K562 (cell line): Measurements from ENCODE around the gene ENTPD5. TPM values are rescaled to one million over a fixed set of nuclear protein-coding genes. Genes with fewer than 3 reads are reported as not detected.

Source experiments
- ATAC-seq: fragments of 200-7000 bp; cut with Tn5 transposase; 3 replicates; pipeline ENCODE4 v1.9.1; 2020; ENCODE audit warnings: moderate library complexity
- BruUV-seq: library from RNA; stranded (reverse); fragments of 400-500 nt; replicated peaks from 2 replicates; lab custom pipeline; 2021; lab: Mats Ljungman, UMichigan
- CTCF ChIA-PET: fragments of 300-600 bp; formaldehyde crosslinking; extraction: SDS; loops from one replicate; lab custom pipeline; 2021; ENCODE audit warnings: low intra/inter-chr PET ratio; lab: Yijun Ruan, JAX
- POLR2A ChIA-PET: fragments of 300-600, 350-650 bp; sonication (Branson Sonifier 250); formaldehyde crosslinking; extraction: SDS; loops from one replicate; lab custom pipeline; 2021; ENCODE audit warnings: antibody characterized with exemption, inconsistent platforms; lab: Yijun Ruan, JAX
- DNase-seq, 4 experiments: peaks; one replicate each; pipeline versions ENCODE4 v3.0.0 to v3.0.0-alpha.2; 2011 to 2018; ENCODE audit warnings: low spot score in 3 of 4, mixed read lengths in 3 of 4; ENCODE audit errors: extremely low read depth in 1 of 4
- FAIRE-seq: peaks from 2 replicates; lab custom pipeline; 2011; peaks lifted over from hg19 to GRCh38; lab: Jason Lieb, UNC
- H2AFZ ChIP-seq: 2 replicates; pipeline ENCODE4 v1.6.0; 2011; ENCODE audit warnings: low read depth, low read length, control low read depth, inconsistent platforms
- H3K27ac ChIP-seq: fragments of 200-600 bp; 3 replicates; pipeline ENCODE4 v1.8.0; 2011; ENCODE audit warnings: low read depth, mild to moderate bottlenecking, control low read depth, inconsistent platforms, low read length, moderate library complexity, mixed read lengths; ENCODE audit errors: extremely low read depth
- H3K27me3 ChIP-seq, 2 experiments: fragments of 300-600 bp in 1 of 2; 2 replicates in 1 of 2; 3 replicates in 1 of 2; pipeline versions ENCODE4 v1.6.0 to v1.8.0; 2011; ENCODE audit warnings: inconsistent platforms in 2 of 2, low read length in 2 of 2, mild to moderate bottlenecking in 1 of 2, mixed read lengths in 1 of 2, moderate library complexity in 1 of 2; ENCODE audit not compliant: control insufficient read depth in 2 of 2, insufficient read depth in 2 of 2
- H3K36me3 ChIP-seq: fragments of 300-600 bp; 3 replicates; pipeline ENCODE4 v1.8.0; 2011; ENCODE audit warnings: mild to moderate bottlenecking, low read length, inconsistent platforms; ENCODE audit not compliant: control insufficient read depth, insufficient read depth
- H3K4me1 ChIP-seq, 2 experiments: fragments of 200-600 bp in 1 of 2; replicated peaks in 1 of 2; 2 replicates in 1 of 2; 3 replicates in 1 of 2; pipeline versions ENCODE4 v1.5.1 to v1.8.0; 2011; ENCODE audit warnings: inconsistent platforms in 2 of 2, low read length in 2 of 2, mild to moderate bottlenecking in 1 of 2, mixed read lengths in 1 of 2, moderate library complexity in 1 of 2; ENCODE audit not compliant: control insufficient read depth in 2 of 2, insufficient read depth in 2 of 2
- H3K4me2 ChIP-seq: 2 replicates; pipeline ENCODE4 v1.6.1; 2011; ENCODE audit warnings: low read length, control low read depth, inconsistent platforms, mixed read lengths; ENCODE audit not compliant: insufficient read depth
- H3K4me3 ChIP-seq: fragments of 200-600 bp; sonication (generic), shearing (Covaris generic); 2 replicates; pipeline ENCODE4 v1.5.1; 2016; ENCODE audit warnings: control low read depth, inconsistent platforms
- H3K79me2 ChIP-seq: fragments of 200-600 bp; 3 replicates; pipeline ENCODE4 v1.8.0; 2011; ENCODE audit warnings: low read length, inconsistent platforms; ENCODE audit not compliant: control insufficient read depth, insufficient read depth
- H3K9ac ChIP-seq, 2 experiments: 2 replicates each; pipeline versions ENCODE4 v1.6.0 to v1.6.1; 2011; ENCODE audit warnings: low read depth in 2 of 2, low read length in 2 of 2, control low read depth in 1 of 2, inconsistent platforms in 1 of 2, mild to moderate bottlenecking in 1 of 2, mixed read lengths in 1 of 2; ENCODE audit not compliant: insufficient read depth in 1 of 2
- H3K9me1 ChIP-seq: one replicate; pipeline ENCODE4 v1.6.0; 2011; ENCODE audit warnings: inconsistent platforms, mild to moderate bottlenecking, low read length, moderate library complexity; ENCODE audit not compliant: control insufficient read depth, insufficient read depth
- H3K9me3 ChIP-seq: replicated peaks from 2 replicates; pipeline ENCODE4 v1.5.1; 2011; ENCODE audit warnings: low read depth, low read length, inconsistent platforms; ENCODE audit not compliant: control insufficient read depth, insufficient read depth
- H4K20me1 ChIP-seq: replicated peaks from 2 replicates; pipeline ENCODE4 v1.6.1; 2011; ENCODE audit warnings: low read length, inconsistent platforms, mixed read lengths; ENCODE audit not compliant: control insufficient read depth, insufficient read depth
- ARHGAP35 ChIP-seq: fragments of 450-650 bp; IDR thresholded peaks from 2 replicates; pipeline ENCODE4 v1.6.1; 2018; ENCODE audit not compliant: partially characterized antibody
- CCAR2 ChIP-seq: fragments of 200-400 bp; formaldehyde crosslinking; IDR thresholded peaks from 2 replicates; pipeline ENCODE4 v1.6.1; 2017; ENCODE audit warnings: mild to moderate bottlenecking, low read depth, low read length
- GABPB1 ChIP-seq: sonication (generic); formaldehyde crosslinking; IDR thresholded peaks from 2 replicates; pipeline ENCODE4 v1.8.0; 2022; ENCODE audit warnings: mild to moderate bottlenecking, missing genetic modification reagents
- HOMEZ ChIP-seq: fragments of 250-450 bp; sonication (Bioruptor Pico); IDR thresholded peaks from 2 replicates; pipeline ENCODE4 v1.4.0; 2020; ENCODE audit warnings: mild to moderate bottlenecking, moderate library complexity
- MCM7 ChIP-seq, 2 experiments: fragments of 450-650 bp; IDR thresholded peaks; 2 replicates each; pipeline ENCODE4 v1.6.1; 2016 to 2018
- MTA1 ChIP-seq: fragments of 450-650 bp; IDR thresholded peaks from 2 replicates; pipeline ENCODE4 v1.6.1; 2017; ENCODE audit warnings: borderline replicate concordance
- NELFE ChIP-seq: IDR thresholded peaks from 2 replicates; pipeline ENCODE4 v1.6.1; 2011; ENCODE audit warnings: mild to moderate bottlenecking; ENCODE audit not compliant: insufficient read depth, insufficient read length
- NFRKB ChIP-seq: fragments of 450-650 bp; IDR thresholded peaks from 2 replicates; pipeline ENCODE4 v1.6.1; 2016; ENCODE audit warnings: low read depth
- PCBP1 ChIP-seq: fragments of 200-400 bp; formaldehyde crosslinking; IDR thresholded peaks from 2 replicates; pipeline ENCODE4 v1.6.1; 2018; ENCODE audit warnings: mild to moderate bottlenecking, low read depth, low read length; ENCODE audit not compliant: poor library complexity, severe bottlenecking
- POLR3G ChIP-seq: IDR thresholded peaks from 2 replicates; pipeline ENCODE4 v1.6.1; 2011; ENCODE audit not compliant: insufficient read length, insufficient replicate concordance; ENCODE audit errors: extremely low read depth
- SMAD4 ChIP-seq: fragments of 250-450 bp; sonication (Bioruptor Pico); conservative IDR thresholded peaks from 2 replicates; pipeline ENCODE4 v1.8.0; 2021; ENCODE audit warnings: inconsistent platforms, mild to moderate bottlenecking, moderate library complexity
- SMARCB1 ChIP-seq: IDR thresholded peaks from 2 replicates; pipeline ENCODE4 v1.6.1; 2011; ENCODE audit warnings: improper control_type of control experiment, low read depth; ENCODE audit not compliant: insufficient read length
- SRSF1 ChIP-seq: fragments of 200-400 bp; formaldehyde crosslinking; IDR thresholded peaks from 2 replicates; pipeline ENCODE4 v1.6.1; 2017; ENCODE audit warnings: mild to moderate bottlenecking, low read depth, low read length, moderate library complexity
- SRSF7 ChIP-seq: fragments of 200-400 bp; formaldehyde crosslinking; optimal IDR thresholded peaks from 2 replicates; pipeline ENCODE3; 2017; ENCODE audit warnings: mild to moderate bottlenecking, low read depth, low read length
- TCFL5 ChIP-seq: fragments of 250-450 bp; sonication (Bioruptor Pico); conservative IDR thresholded peaks from 2 replicates; pipeline ENCODE4 v1.6.1; 2021; ENCODE audit warnings: mild to moderate bottlenecking, moderate library complexity, matching md5 sums
- ZNF408 ChIP-seq: fragments of 250-450 bp; sonication (Bioruptor Pico); IDR thresholded peaks from 2 replicates; pipeline ENCODE4 v1.4.0; 2020; ENCODE audit warnings: low read depth, mild to moderate bottlenecking, moderate library complexity
- ZNF445 ChIP-seq: fragments of 250-450 bp; sonication (Bioruptor Pico); IDR thresholded peaks from 2 replicates; pipeline ENCODE4 v1.4.0; 2020; ENCODE audit warnings: low read depth, mild to moderate bottlenecking, moderate library complexity
- ZNF507 ChIP-seq: conservative IDR thresholded peaks from 2 replicates; pipeline ENCODE4 v1.6.1; 2017; ENCODE audit warnings: missing genetic modification characterization, missing compliant biosample characterization
- ZNF717 ChIP-seq: fragments of 250-450 bp; sonication (Bioruptor Pico); IDR thresholded peaks from 2 replicates; pipeline ENCODE4 v1.5.0; 2021
- WGBS: fragments of 100-300 bp; shearing (Covaris generic); methylation state at CpG from one replicate; pipeline ENCODE4 v1.1.6; 2016; ENCODE audit warnings: low coverage, mixed read lengths; ENCODE audit not compliant: insufficient coverage; ENCODE audit errors: missing lambda C conversion rate; 5-methylcytosine and 5-hydroxymethylcytosine counted together
- in situ Hi-C: fragments of 300-500 bp; cut with MboI; formaldehyde crosslinking; loops from 4 replicates; pipeline ENCODE4 v1.15.0; 2018; ENCODE audit warnings: inconsistent platforms, mixed read lengths
- intact Hi-C: fragments of 100-400 bp; cut with micrococcal nuclease; formaldehyde crosslinking; loops from 2 replicates; pipeline ENCODE4 v1.14.2; 2022
- polyA plus RNA-seq, 8 experiments: library from polyadenylated mRNA; depleted of rRNA in 4 of 8; stranded (reverse) in 5 of 8; unstranded in 3 of 8; fragments of >200 nt; fragmentation: Nextera tagmentation in 2 of 8; fragmentation: Illumina TruSeq in 1 of 8; extraction: Ambion mirVana in 2 of 8; extraction: Trizol in 1 of 8; gene quantifications; 2 replicates each; pipeline versions ENCODE4 v1.2.1 to v1.2.3, GENCODE V29; 2011 to 2014; ENCODE audit warnings: inconsistent platforms in 1 of 8, missing spikeins in 1 of 8
- total RNA-seq, 7 experiments: library from RNA; depleted of rRNA in 6 of 7; stranded (reverse); fragments of >200 nt in 6 of 7; fragmentation: Illumina TruSeq in 2 of 7; extraction: Trizol in 2 of 7; gene quantifications; 2 replicates each; pipeline versions ENCODE4 v1.2.1 to v1.2.3, GENCODE V29; 2011 to 2021; ENCODE audit warnings: low replicate concordance in 1 of 7

ENTPD5 gene
- total and polyA plus RNA-seq, 9 of the 15 experiments (the other 6 are each of a cell fraction or from before 2014, with no cell fraction given) = 2.7 to 15.3 (median 10.3) TPM

- Histone ChIP-seq H3K27me3 (no peaks in the 10 kb centered on the region), H3K9ac (no peak overlapping the region), H3K27ac (no peak overlapping the region), H4K20me1 (no peaks in the 10 kb centered on the region), H3K9me1 (no peaks in the 10 kb centered on the region), H3K4me2 (no peak overlapping the region), H3K4me1 (no peaks in the 10 kb centered on the region), H3K4me3 (no peak overlapping the region), H2AFZ (no peak overlapping the region), H3K79me2 (no peaks in the 10 kb centered on the region), H3K36me3 (peaks cover 18% of the 10 kb centered on the region; the same call in 2 of the 3 replicates), H3K9me3 (no peaks in the 10 kb centered on the region)
- FAIRE-seq (no peak), ATAC-seq (no peak), DNase-seq (no peak)
- in situ Hi-C loops = no loop called here
- TF ChIP-seq ZNF408 (CRISPR knock-in tag) (no peak), TCFL5 (CRISPR knock-in tag) (no peak), MTA1 (no peak), SRSF7 (no peak), SRSF1 (no peak), SMARCB1 (no peak), MCM7 (IDR thresholded peaks at IDR 0.05) (no peak), CCAR2 (no peak), ZNF445 (CRISPR knock-in tag) (no peak), ZNF717 (CRISPR knock-in tag) (no peak), POLR3G (no peak), GABPB1 (CRISPR knock-in tag) (no peak), HOMEZ (CRISPR knock-in tag) (no peak), NFRKB (no peak), ARHGAP35 (no peak), NELFE (no peak), PCBP1 (no peak), SMAD4 (CRISPR knock-in tag) (no peak), ZNF507 (tag) (no peak)
- intact Hi-C loops = no loop called here
- POLR2A ChIA-PET = interaction anchor here (0.6 to 1.0 kb wide), 4 partner anchors 10 to 726 kb away, joined by 3 to 6 read pairs (median 4); no protein-coding TSS in a partner anchor
- CTCF ChIA-PET = no interaction called here
- 86% methylated on average over 1 of the region's 1 CpG for WGBS
- no TSS peak for BruUV-seq
Observed at GRCh38 chr14:73997108-73997943, 21.8 kb downstream of the ENTPD5 start.
